OCI-LY1 (cell line): ENCODE results near the gene CTNNA3.

Experiments used
- H2AFZ ChIP-seq: fragments of 200-600 bp; sonication (generic), shearing (Covaris generic); 2 replicates; pipeline ENCODE4 v1.6.0; 2014; ENCODE audit warnings: antibody characterized with exemption, mild to moderate bottlenecking, low read length
- H3F3A ChIP-seq: fragments of 200-600 bp; sonication (generic), shearing (Covaris generic); 2 replicates; pipeline ENCODE4 v1.6.0; 2014; ENCODE audit warnings: mild to moderate bottlenecking, antibody characterized with exemption, low read length, moderate library complexity; ENCODE audit not compliant: insufficient read depth
- H3K27ac ChIP-seq: fragments of 200-600 bp; sonication (generic); 2 replicates; pipeline ENCODE4 v1.5.1; 2014; ENCODE audit warnings: low read length, mixed run types, mild to moderate bottlenecking, low read depth; ENCODE audit not compliant: poor library complexity, severe bottlenecking
- H3K27me3 ChIP-seq: fragments of 200-600 bp; sonication (generic); 2 replicates; pipeline ENCODE4 v1.6.0; 2014; ENCODE audit warnings: antibody characterized with exemption, mild to moderate bottlenecking, low read length, moderate library complexity; ENCODE audit not compliant: insufficient read depth
- H3K36me3 ChIP-seq: fragments of 200-600 bp; sonication (generic); 2 replicates; pipeline ENCODE4 v1.6.1; 2014; ENCODE audit warnings: mild to moderate bottlenecking, antibody characterized with exemption, low read length, moderate library complexity, mixed read lengths; ENCODE audit not compliant: insufficient read depth
- H3K4me1 ChIP-seq: fragments of 200-600 bp; sonication (generic); 2 replicates; pipeline ENCODE4 v1.5.1; 2014; ENCODE audit warnings: mild to moderate bottlenecking, low read length, moderate library complexity; ENCODE audit not compliant: insufficient read depth, severe bottlenecking
- H3K4me2 ChIP-seq: fragments of 200-600 bp; sonication (generic), shearing (Covaris generic); 2 replicates; pipeline ENCODE4 v1.6.1; 2014; ENCODE audit warnings: low read length
- H3K4me3 ChIP-seq: fragments of 200-600 bp; sonication (generic); 2 replicates; pipeline ENCODE4 v1.5.1; 2014; ENCODE audit warnings: low read length, low read depth, mild to moderate bottlenecking, mixed read lengths; ENCODE audit not compliant: poor library complexity, severe bottlenecking
- H3K79me2 ChIP-seq: fragments of 200-600 bp; shearing (Covaris generic); 2 replicates; pipeline ENCODE4 v1.6.1; 2016; ENCODE audit warnings: mixed run types, low read length, mixed read lengths; ENCODE audit not compliant: insufficient read depth
- H3K9ac ChIP-seq: fragments of 200-600 bp; sonication (generic), shearing (Covaris generic); 2 replicates; pipeline ENCODE4 v1.6.1; 2014; ENCODE audit warnings: mild to moderate bottlenecking, low read length, mixed read lengths
- H3K9me2 ChIP-seq: fragments of 200-600 bp; sonication (generic), shearing (Covaris generic); 2 replicates; pipeline ENCODE4 v1.6.1; 2014; ENCODE audit warnings: low read depth, mild to moderate bottlenecking, low read length, mixed read lengths
- H3K9me3 ChIP-seq: fragments of 200-600 bp; shearing (Covaris generic); 2 replicates; pipeline ENCODE4 v1.6.1; 2014; ENCODE audit warnings: low read length, mixed read lengths
- H4K20me1 ChIP-seq: fragments of 200-600 bp; sonication (generic), shearing (Covaris generic); 2 replicates; pipeline ENCODE4 v1.6.0; 2016; ENCODE audit warnings: mild to moderate bottlenecking, low read length; ENCODE audit not compliant: insufficient read depth
- CTCF ChIP-seq: fragments of 200-600 bp; sonication (generic), shearing (Covaris generic); IDR thresholded peaks from 2 replicates; pipeline ENCODE4 v1.5.1; 2017; ENCODE audit warnings: mild to moderate bottlenecking, antibody characterized with exemption, low read length, moderate library complexity, mixed read lengths
- EZH2 ChIP-seq: fragments of 200-600 bp; sonication (generic), shearing (Covaris generic); IDR thresholded peaks from 2 replicates; pipeline ENCODE4 v1.8.0; 2017; ENCODE audit warnings: borderline replicate concordance, mixed run types, mild to moderate bottlenecking, antibody characterized with exemption, low read length, moderate library complexity, mixed read lengths

Gene CTNNA3

GRCh38 chr10:66326876-66327275 is 1369.1 kb downstream of the CTNNA3 start:
- Histone ChIP-seq H3K9me3 (no peaks in the 10 kb centered on the region), H3F3A (no peaks in the 10 kb centered on the region), H3K27me3 (no peaks in the 10 kb centered on the region), H3K36me3 (no peaks in the 10 kb centered on the region), H3K27ac (no peak overlapping the region), H3K4me3 (no peak overlapping the region), H3K4me2 (no peak overlapping the region), H3K9me2 (no peaks in the 10 kb centered on the region), H3K9ac (no peak overlapping the region), H2AFZ (no peak overlapping the region), H3K79me2 (no peaks in the 10 kb centered on the region), H4K20me1 (no peaks in the 10 kb centered on the region), H3K4me1 (no peaks in the 10 kb centered on the region)
- TF ChIP-seq EZH2 (no peak), CTCF (no peak)

GRCh38 chr10:66322777-66323176 is 1373.2 kb downstream of the CTNNA3 start:
- Histone ChIP-seq H3K36me3 (no peaks in the 10 kb centered on the region), H3K9me3 (no peaks in the 10 kb centered on the region), H3K4me1 (no peaks in the 10 kb centered on the region), H3F3A (no peaks in the 10 kb centered on the region), H4K20me1 (no peaks in the 10 kb centered on the region), H2AFZ (no peak overlapping the region), H3K9me2 (no peaks in the 10 kb centered on the region), H3K4me3 (no peak overlapping the region), H3K79me2 (no peaks in the 10 kb centered on the region), H3K9ac (no peak overlapping the region), H3K27ac (no peak overlapping the region), H3K4me2 (no peak overlapping the region), H3K27me3 (no peaks in the 10 kb centered on the region)
- TF ChIP-seq EZH2 (no peak), CTCF (no peak)

- Histone ChIP-seq H3K4me3 (no peak overlapping the region), H3K36me3 (no peaks in the 10 kb centered on the region), H3K9me2 (no peaks in the 10 kb centered on the region), H3K4me2 (no peak overlapping the region), H3K9me3 (no peaks in the 10 kb centered on the region), H3K4me1 (no peaks in the 10 kb centered on the region), H3F3A (no peaks in the 10 kb centered on the region), H3K79me2 (no peaks in the 10 kb centered on the region), H3K27me3 (no peaks in the 10 kb centered on the region), H2AFZ (no peak overlapping the region), H3K9ac (no peak overlapping the region), H4K20me1 (no peaks in the 10 kb centered on the region), H3K27ac (no peak overlapping the region)
- TF ChIP-seq CTCF = no peak
- no peak for TF ChIP-seq EZH2
These were observed 1374.0 kb downstream of the CTNNA3 start for GRCh38 chr10:66321723-66322665.
